HepG2 (cell line): ENCODE measurements around the gene ARFGAP1. TPM values are rescaled to one million over a fixed set of nuclear protein-coding genes. Genes with fewer than 3 reads are reported as not detected.

Source experiments
- BRCA1 ChIP-seq: sonication (generic); formaldehyde crosslinking; IDR thresholded peaks from 2 replicates; pipeline ENCODE4 v1.4.0; 2020; ENCODE audit warnings: missing genetic modification reagents
- EED ChIP-seq: sonication (generic); formaldehyde crosslinking; IDR thresholded peaks from 2 replicates; pipeline ENCODE4 v1.5.0; 2020; ENCODE audit warnings: mild to moderate bottlenecking, missing genetic modification reagents
- FLYWCH1 ChIP-seq: sonication (generic); formaldehyde crosslinking; IDR thresholded peaks from 2 replicates; pipeline ENCODE4 v1.8.1; 2023; ENCODE audit warnings: mild to moderate bottlenecking, missing genetic modification reagents
- FOXO1 ChIP-seq: sonication (generic); formaldehyde crosslinking; IDR thresholded peaks from 2 replicates; pipeline ENCODE4 v1.4.0; 2020; ENCODE audit warnings: missing genetic modification reagents
- GABPB1 ChIP-seq: IDR thresholded peaks from 2 replicates; pipeline ENCODE4 v1.6.1; 2016; ENCODE audit warnings: mild to moderate bottlenecking, missing genetic modification reagents, moderate library complexity, missing compliant biosample characterization
- GATAD1 ChIP-seq: IDR thresholded peaks from 2 replicates; pipeline ENCODE4 v1.6.1; 2016; ENCODE audit warnings: missing genetic modification reagents, missing compliant biosample characterization
- MEF2D ChIP-seq: sonication (generic); formaldehyde crosslinking; IDR thresholded peaks from 2 replicates; pipeline ENCODE4 v1.5.1; 2020; ENCODE audit warnings: mild to moderate bottlenecking, missing genetic modification reagents
- MTF2 ChIP-seq: sonication (generic); formaldehyde crosslinking; IDR thresholded peaks from 2 replicates; pipeline ENCODE4 v1.5.0; 2020; ENCODE audit warnings: missing genetic modification reagents, borderline replicate concordance
- MYNN ChIP-seq: sonication (generic); formaldehyde crosslinking; IDR thresholded peaks from 2 replicates; pipeline ENCODE4 v1.4.0; 2020; ENCODE audit warnings: mild to moderate bottlenecking, low read depth, missing genetic modification reagents
- PCBP1 ChIP-seq: fragments of 200-400 bp; formaldehyde crosslinking; IDR thresholded peaks from 2 replicates; pipeline ENCODE4 v1.6.1; 2017; ENCODE audit warnings: mild to moderate bottlenecking, low read depth, low read length, borderline replicate concordance
- RORA ChIP-seq: sonication (generic); formaldehyde crosslinking; IDR thresholded peaks from 2 replicates; pipeline ENCODE4 v1.5.0; 2020; ENCODE audit warnings: mild to moderate bottlenecking, missing genetic modification reagents, moderate library complexity
- ZBTB49 ChIP-seq: sonication (generic); formaldehyde crosslinking; IDR thresholded peaks from 2 replicates; pipeline ENCODE4 v1.4.0; 2020; ENCODE audit warnings: missing genetic modification reagents, borderline replicate concordance
- ZFP36 ChIP-seq: fragments of 150-350 bp; IDR thresholded peaks from 2 replicates; pipeline ENCODE4 v1.6.1; 2018; ENCODE audit warnings: borderline replicate concordance, low read length, low read depth; ENCODE audit not compliant: partially characterized antibody
- ZGPAT ChIP-seq: IDR thresholded peaks from 2 replicates; pipeline ENCODE4 v1.6.1; 2016; ENCODE audit warnings: mild to moderate bottlenecking
- ZNF124 ChIP-seq: sonication (generic); formaldehyde crosslinking; IDR thresholded peaks from 2 replicates; pipeline ENCODE4 v1.4.0; 2020; ENCODE audit warnings: missing genetic modification reagents
- ZNF431 ChIP-seq: sonication (generic); formaldehyde crosslinking; IDR thresholded peaks from 2 replicates; pipeline ENCODE4 v1.9.0; 2022; ENCODE audit warnings: missing genetic modification reagents, low read depth, mild to moderate bottlenecking, borderline replicate concordance
- ZNF441 ChIP-seq: sonication (generic); formaldehyde crosslinking; IDR thresholded peaks from 2 replicates; pipeline ENCODE4 v1.7.0; 2021; ENCODE audit warnings: missing genetic modification reagents, borderline replicate concordance
- ZNF709 ChIP-seq: sonication (generic); formaldehyde crosslinking; IDR thresholded peaks from 2 replicates; pipeline ENCODE4 v1.5.0; 2020; ENCODE audit warnings: mild to moderate bottlenecking, missing genetic modification reagents
- polyA plus RNA-seq, 8 experiments: library from polyadenylated mRNA; depleted of rRNA in 3 of 8; stranded (reverse) in 7 of 8; unstranded in 1 of 8; fragments of >200 nt; fragmentation: Illumina TruSeq in 4 of 8; extraction: Trizol in 4 of 8; gene quantifications; 2 replicates each; pipeline versions ENCODE4 v1.2.1 to v1.2.3, GENCODE V29; 2011 to 2016; ENCODE audit warnings: low read depth in 4 of 8, missing spikeins in 1 of 8, mixed read lengths in 1 of 8; ENCODE audit not compliant: insufficient read depth in 1 of 8
- total RNA-seq, 5 experiments: library from RNA; depleted of rRNA; stranded (reverse); fragments of >200 nt; fragmentation: Illumina TruSeq; extraction: Trizol; gene quantifications; 2 replicates each; pipeline ENCODE4 v1.2.3, GENCODE V29; 2016; ENCODE audit warnings: low read depth in 1 of 5
- TF ChIP-seq, protein P1 (sequence below): sonication (generic); formaldehyde crosslinking; IDR thresholded peaks from 2 replicates; pipeline ENCODE4 v1.4.0; 2020; ENCODE audit warnings: missing genetic modification reagents, borderline replicate concordance
- TF ChIP-seq, protein P2 (sequence below): IDR thresholded peaks from 2 replicates; pipeline ENCODE4 v1.6.1; 2016

ARFGAP1 gene
- total and polyA plus RNA-seq, 2 of the 13 experiments (the other 11 are each of a cell fraction or from before 2014, with no cell fraction given): 132 TPM

- TF ChIP-seq ZBTB49 (CRISPR knock-in tag) (no peak), MYNN (CRISPR knock-in tag) (peak; percentile 33; the same call in 1 of the 2 replicates), GABPB1 (CRISPR knock-in tag) (no peak), ZFP36 (no peak), ZNF124 (no peak), ZNF441 (CRISPR knock-in tag) (no peak), ZGPAT (CRISPR knock-in tag) (no peak), PCBP1 (no peak), ZNF709 (no peak), MEF2D (CRISPR knock-in tag) (no peak), ZNF431 (no peak), EED (CRISPR knock-in tag) (no peak; the same call in 1 of the 2 replicates), FOXO1 (CRISPR knock-in tag) (peak; percentile 41; the same call in 1 of the 2 replicates), GATAD1 (CRISPR knock-in tag) (peak; percentile 60; the same call in 1 of the 2 replicates), MTF2 (CRISPR knock-in tag) (no peak), BRCA1 (CRISPR knock-in tag) (no peak), FLYWCH1 (CRISPR knock-in tag) (no peak), RORA (CRISPR knock-in tag) (no peak)
- TF ChIP-seq, protein P1, sequence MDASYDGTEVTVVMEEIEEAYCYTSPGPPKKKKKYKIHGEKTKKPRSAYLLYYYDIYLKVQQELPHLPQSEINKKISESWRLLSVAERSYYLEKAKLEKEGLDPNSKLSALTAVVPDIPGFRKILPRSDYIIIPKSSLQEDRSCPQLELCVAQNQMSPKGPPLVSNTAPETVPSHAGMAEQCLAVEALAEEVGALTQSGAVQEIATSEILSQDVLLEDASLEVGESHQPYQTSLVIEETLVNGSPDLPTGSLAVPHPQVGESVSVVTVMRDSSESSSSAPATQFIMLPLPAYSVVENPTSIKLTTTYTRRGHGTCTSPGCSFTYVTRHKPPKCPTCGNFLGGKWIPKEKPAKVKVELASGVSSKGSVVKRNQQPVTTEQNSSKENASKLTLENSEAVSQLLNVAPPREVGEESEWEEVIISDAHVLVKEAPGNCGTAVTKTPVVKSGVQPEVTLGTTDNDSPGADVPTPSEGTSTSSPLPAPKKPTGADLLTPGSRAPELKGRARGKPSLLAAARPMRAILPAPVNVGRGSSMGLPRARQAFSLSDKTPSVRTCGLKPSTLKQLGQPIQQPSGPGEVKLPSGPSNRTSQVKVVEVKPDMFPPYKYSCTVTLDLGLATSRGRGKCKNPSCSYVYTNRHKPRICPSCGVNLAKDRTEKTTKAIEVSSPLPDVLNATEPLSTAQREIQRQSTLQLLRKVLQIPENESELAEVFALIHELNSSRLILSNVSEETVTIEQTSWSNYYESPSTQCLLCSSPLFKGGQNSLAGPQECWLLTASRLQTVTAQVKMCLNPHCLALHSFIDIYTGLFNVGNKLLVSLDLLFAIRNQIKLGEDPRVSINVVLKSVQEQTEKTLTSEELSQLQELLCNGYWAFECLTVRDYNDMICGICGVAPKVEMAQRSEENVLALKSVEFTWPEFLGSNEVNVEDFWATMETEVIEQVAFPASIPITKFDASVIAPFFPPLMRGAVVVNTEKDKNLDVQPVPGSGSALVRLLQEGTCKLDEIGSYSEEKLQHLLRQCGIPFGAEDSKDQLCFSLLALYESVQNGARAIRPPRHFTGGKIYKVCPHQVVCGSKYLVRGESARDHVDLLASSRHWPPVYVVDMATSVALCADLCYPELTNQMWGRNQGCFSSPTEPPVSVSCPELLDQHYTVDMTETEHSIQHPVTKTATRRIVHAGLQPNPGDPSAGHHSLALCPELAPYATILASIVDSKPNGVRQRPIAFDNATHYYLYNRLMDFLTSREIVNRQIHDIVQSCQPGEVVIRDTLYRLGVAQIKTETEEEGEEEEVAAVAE (CRISPR knock-in tag): 0 out of 2 replicates have a peak, but pooled peaks have one; percentile 29
- TF ChIP-seq, protein P2, sequence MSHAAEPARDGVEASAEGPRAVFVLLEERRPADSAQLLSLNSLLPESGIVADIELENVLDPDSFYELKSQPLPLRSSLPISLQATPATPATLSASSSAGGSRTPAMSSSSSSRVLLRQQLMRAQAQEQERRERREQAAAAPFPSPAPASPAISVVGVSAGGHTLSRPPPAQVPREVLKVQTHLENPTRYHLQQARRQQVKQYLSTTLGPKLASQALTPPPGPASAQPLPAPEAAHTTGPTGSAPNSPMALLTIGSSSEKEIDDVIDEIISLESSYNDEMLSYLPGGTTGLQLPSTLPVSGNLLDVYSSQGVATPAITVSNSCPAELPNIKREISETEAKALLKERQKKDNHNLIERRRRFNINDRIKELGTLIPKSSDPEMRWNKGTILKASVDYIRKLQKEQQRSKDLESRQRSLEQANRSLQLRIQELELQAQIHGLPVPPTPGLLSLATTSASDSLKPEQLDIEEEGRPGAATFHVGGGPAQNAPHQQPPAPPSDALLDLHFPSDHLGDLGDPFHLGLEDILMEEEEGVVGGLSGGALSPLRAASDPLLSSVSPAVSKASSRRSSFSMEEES (CRISPR knock-in tag): 0 out of 2 replicates have a peak, but pooled peaks have one; percentile 39
These were observed 49.3 kb upstream of the ARFGAP1 start (continued) for GRCh38 chr20:63223121-63223825.
